ENCODE measurements around the gene ELOA.

DNA sequence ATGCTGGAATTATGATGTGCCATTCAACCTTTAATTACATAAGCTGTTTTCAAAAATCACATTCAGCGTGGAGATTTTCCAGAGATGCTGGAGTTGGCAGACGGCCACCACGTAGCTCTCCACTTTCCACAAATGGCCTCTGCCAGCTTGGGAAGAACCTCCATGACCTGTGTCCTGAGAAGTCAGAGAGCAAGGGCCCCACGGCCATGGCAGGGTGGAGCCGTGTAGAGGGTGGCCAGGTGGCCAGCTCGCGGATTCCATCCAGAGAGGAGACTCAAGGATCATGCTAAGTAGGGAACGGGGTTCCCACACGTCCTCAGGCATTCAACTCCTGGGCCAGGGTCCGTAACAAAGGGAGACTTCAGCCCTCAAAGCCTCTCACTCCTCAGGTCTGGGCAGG lies 58.6 kb downstream of the ELOA start:
- TF ChIP-seq, protein P1, sequence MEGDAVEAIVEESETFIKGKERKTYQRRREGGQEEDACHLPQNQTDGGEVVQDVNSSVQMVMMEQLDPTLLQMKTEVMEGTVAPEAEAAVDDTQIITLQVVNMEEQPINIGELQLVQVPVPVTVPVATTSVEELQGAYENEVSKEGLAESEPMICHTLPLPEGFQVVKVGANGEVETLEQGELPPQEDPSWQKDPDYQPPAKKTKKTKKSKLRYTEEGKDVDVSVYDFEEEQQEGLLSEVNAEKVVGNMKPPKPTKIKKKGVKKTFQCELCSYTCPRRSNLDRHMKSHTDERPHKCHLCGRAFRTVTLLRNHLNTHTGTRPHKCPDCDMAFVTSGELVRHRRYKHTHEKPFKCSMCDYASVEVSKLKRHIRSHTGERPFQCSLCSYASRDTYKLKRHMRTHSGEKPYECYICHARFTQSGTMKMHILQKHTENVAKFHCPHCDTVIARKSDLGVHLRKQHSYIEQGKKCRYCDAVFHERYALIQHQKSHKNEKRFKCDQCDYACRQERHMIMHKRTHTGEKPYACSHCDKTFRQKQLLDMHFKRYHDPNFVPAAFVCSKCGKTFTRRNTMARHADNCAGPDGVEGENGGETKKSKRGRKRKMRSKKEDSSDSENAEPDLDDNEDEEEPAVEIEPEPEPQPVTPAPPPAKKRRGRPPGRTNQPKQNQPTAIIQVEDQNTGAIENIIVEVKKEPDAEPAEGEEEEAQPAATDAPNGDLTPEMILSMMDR (IDR thresholded peaks at IDR 0.05) = no peak
- no peak for TF ChIP-seq EZH2phosphoT487 (IDR thresholded peaks at IDR 0.05)
